HG03442 (cell line): ENCODE results near the gene CTNNBL1.
"Not testable (repeated sequence)": the region's sequence is repeated elsewhere in the genome, so short reads cannot be mapped to it uniquely, and the experiment has no call there.

Experiments used
- ATAC-seq: cut with Tn5 transposase; IDR thresholded peaks from one replicate; pipeline ENCODE4 v1.9.1; 2021; ENCODE audit warnings: mild to moderate bottlenecking, moderate library complexity; ENCODE audit not compliant: unreplicated experiment

Gene CTNNBL1

GRCh38 chr20:37677969-37678861 lies 15.6 kb upstream of the CTNNBL1 start:
- no peak for ATAC-seq

- not testable (repeated sequence) for ATAC-seq
Measured at GRCh38 chr20:37679751-37680150, 14.1 kb upstream of the CTNNBL1 start.

GRCh38 chr20:37680420-37680819 lies 13.4 kb upstream of the CTNNBL1 start:
- ATAC-seq: no peak

GRCh38 chr20:37681384-37682112 lies 12.3 kb upstream of the CTNNBL1 start:
- ATAC-seq: no peak

GRCh38 chr20:37683146-37683545 lies 10.7 kb upstream of the CTNNBL1 start:
- not testable (repeated sequence) for ATAC-seq

GRCh38 chr20:37686762-37687477 lies 6.9 kb upstream of the CTNNBL1 start:
- ATAC-seq: no peak

GRCh38 chr20:37687478-37687805 lies 6.4 kb upstream of the CTNNBL1 start:
- ATAC-seq: no peak

- no peak for ATAC-seq
Measured at GRCh38 chr20:37688093-37688492, 5.7 kb upstream of the CTNNBL1 start.

- ATAC-seq: no peak
Measured at GRCh38 chr20:37690626-37691369, 3.0 kb upstream of the CTNNBL1 start.

- no peak for ATAC-seq
Measured at GRCh38 chr20:37692459-37693166, 1.2 kb upstream of the CTNNBL1 start.

- no peak for ATAC-seq
Measured at GRCh38 chr20:37693242-37693634, 592 bp upstream of the CTNNBL1 start.

- ATAC-seq: no peak
Measured at GRCh38 chr20:37695684-37696342, 2.0 kb downstream of the CTNNBL1 start.

- peak; percentile 38 for ATAC-seq
Measured at GRCh38 chr20:37697314-37697713, 3.5 kb downstream of the CTNNBL1 start.

GRCh38 chr20:37699202-37699601 lies 5.4 kb downstream of the CTNNBL1 start:
- ATAC-seq: no peak

GRCh38 chr20:37700301-37700700 lies 6.5 kb downstream of the CTNNBL1 start:
- ATAC-seq: no peak

GRCh38 chr20:37701676-37702075 lies 7.8 kb downstream of the CTNNBL1 start:
- ATAC-seq: not testable (repeated sequence)

- ATAC-seq: no peak
Measured at GRCh38 chr20:37702403-37703034, 8.7 kb downstream of the CTNNBL1 start.

GRCh38 chr20:37703035-37703845 lies 9.4 kb downstream of the CTNNBL1 start:
- ATAC-seq: no peak
